A549 (cell line): Measurements from ENCODE around the gene ATG101. TPM values are rescaled to one million over a fixed set of nuclear protein-coding genes. Genes with fewer than 3 reads are reported as not detected.

Source experiments
- ATAC-seq, 2 experiments: fragments of 200-7000 bp in 1 of 2; fragments of >200 bp in 1 of 2; cut with Nextera tagmentation in 1 of 2; cut with Tn5 transposase in 1 of 2; 3 replicates each; pipeline versions ENCODE4 v1.8.0 to v1.9.1; 2018 to 2020; ENCODE audit warnings: mild to moderate bottlenecking in 1 of 2, moderate library complexity in 1 of 2
- CTCF ChIA-PET: fragments of 300-600 bp; sonication (Branson Sonifier 250); formaldehyde crosslinking; extraction: SDS; loops from one replicate; lab custom pipeline; 2021; ENCODE audit warnings: antibody characterized with exemption, inconsistent platforms; lab: Yijun Ruan, JAX
- POLR2A ChIA-PET: fragments of 350-600 bp; formaldehyde crosslinking; extraction: SDS; loops from one replicate; lab custom pipeline; 2021; ENCODE audit warnings: antibody characterized with exemption, inconsistent platforms; lab: Yijun Ruan, JAX
- DNase-seq, 2 experiments: peaks; one replicate each; pipeline versions ENCODE4 v3.0.0 to v3.0.0-alpha.2; 2011 to 2016; ENCODE audit warnings: low read depth in 1 of 2, low spot score in 1 of 2
- FAIRE-seq: peaks from 2 replicates; lab custom pipeline; 2011; peaks lifted over from hg19 to GRCh38; lab: Jason Lieb, UNC
- H3K27ac ChIP-seq, 2 experiments: fragments of >200 bp; sonication (Bioruptor Twin); formaldehyde crosslinking; 3 replicates each; pipeline ENCODE4 v1.5.1; 2016 to 2017
- H3K4me1 ChIP-seq: fragments of >200 bp; sonication (Bioruptor Twin); formaldehyde crosslinking; 3 replicates; pipeline ENCODE4 v1.6.1; 2016
- H3K4me2 ChIP-seq: fragments of >200 bp; sonication (Bioruptor Twin); formaldehyde crosslinking; 3 replicates; pipeline ENCODE4 v1.6.1; 2016
- H3K4me3 ChIP-seq: fragments of >200 bp; sonication (Bioruptor Twin); formaldehyde crosslinking; 3 replicates; pipeline ENCODE4 v1.5.1; 2016
- H3K9me3 ChIP-seq: fragments of >200 bp; sonication (Bioruptor Twin); formaldehyde crosslinking; 3 replicates; pipeline ENCODE4 v1.6.1; 2016
- ATOH8 ChIP-seq: fragments of 250-450 bp; sonication (Bioruptor Pico); IDR thresholded peaks from 2 replicates; pipeline ENCODE4 v1.5.0; 2020; ENCODE audit warnings: low read depth, mild to moderate bottlenecking, moderate library complexity
- BHLHE40 ChIP-seq: IDR thresholded peaks from 2 replicates; pipeline ENCODE4 v1.6.1; 2012; ENCODE audit warnings: low read depth, low read length, inconsistent platforms
- CTCF ChIP-seq: fragments of >200 bp; sonication (Bioruptor Twin); formaldehyde crosslinking; IDR thresholded peaks from 3 replicates; pipeline ENCODE4 v1.5.1; 2016
- E2F6 ChIP-seq: IDR thresholded peaks from 2 replicates; pipeline ENCODE4 v1.6.1; 2012; ENCODE audit warnings: low read depth, borderline replicate concordance
- ESRRA ChIP-seq: fragments of 150-350 bp; IDR thresholded peaks from 2 replicates; pipeline ENCODE4 v1.6.1; 2014; ENCODE audit warnings: mild to moderate bottlenecking, low read length, borderline replicate concordance
- HEYL ChIP-seq: fragments of 250-450 bp; sonication (Bioruptor Pico); IDR thresholded peaks from 2 replicates; pipeline ENCODE4 v1.8.0; 2021; ENCODE audit warnings: mild to moderate bottlenecking, moderate library complexity
- JUN ChIP-seq, 2 experiments: fragments of >200 bp; sonication (Bioruptor Twin); formaldehyde crosslinking; IDR thresholded peaks; 2 replicates in 1 of 2; 3 replicates in 1 of 2; pipeline ENCODE4 v1.6.1; 2016 to 2017
- MAZ ChIP-seq: fragments of 150-350 bp; IDR thresholded peaks from 2 replicates; pipeline ENCODE4 v1.6.1; 2014; ENCODE audit warnings: antibody characterized with exemption, low read depth, low read length, borderline replicate concordance
- MYC ChIP-seq: IDR thresholded peaks from 2 replicates; pipeline ENCODE4 v1.6.1; 2012; ENCODE audit warnings: mild to moderate bottlenecking, inconsistent platforms, low read length, improper control_type of control experiment, borderline replicate concordance
- NFE2L2 ChIP-seq: fragments of 150-350 bp; conservative IDR thresholded peaks from 2 replicates; pipeline ENCODE4 v1.6.1; 2014; ENCODE audit warnings: low read length
- NPAS2 ChIP-seq: fragments of 250-450 bp; sonication (Bioruptor Pico); IDR thresholded peaks from 2 replicates; pipeline ENCODE4 v1.8.0; 2022; ENCODE audit warnings: mild to moderate bottlenecking, moderate library complexity, borderline replicate concordance
- PHF8 ChIP-seq: fragments of 200-600 bp; sonication (generic); IDR thresholded peaks from 2 replicates; pipeline ENCODE4 v1.6.1; 2016; ENCODE audit warnings: low read depth, mild to moderate bottlenecking, antibody characterized with exemption, moderate library complexity, borderline replicate concordance
- POLR2A ChIP-seq: IDR thresholded peaks from 2 replicates; pipeline ENCODE4 v1.6.1; 2012; ENCODE audit warnings: mild to moderate bottlenecking, low read length
- RAD21 ChIP-seq, 2 experiments: fragments of >200 bp in 1 of 2; sonication (Bioruptor Twin) in 1 of 2; formaldehyde crosslinking in 1 of 2; IDR thresholded peaks in 1 of 2; conservative IDR thresholded peaks in 1 of 2; 2 replicates in 1 of 2; 3 replicates in 1 of 2; pipeline ENCODE4 v1.6.1; 2012 to 2018; ENCODE audit warnings: inconsistent platforms in 1 of 2
- RNF2 ChIP-seq: fragments of 200-600 bp; sonication (generic); IDR thresholded peaks from 2 replicates; pipeline ENCODE4 v1.6.1; 2016; ENCODE audit warnings: low read depth, mild to moderate bottlenecking, antibody characterized with exemption, moderate library complexity, borderline replicate concordance
- SMC3 ChIP-seq: fragments of >200 bp; sonication (Bioruptor Twin); formaldehyde crosslinking; IDR thresholded peaks from 3 replicates; pipeline ENCODE4 v1.6.1; 2018; ENCODE audit warnings: inconsistent platforms
- TFCP2L1 ChIP-seq: fragments of 250-450 bp; sonication (Bioruptor Pico); IDR thresholded peaks from 2 replicates; pipeline ENCODE4 v1.5.0; 2021; ENCODE audit warnings: mild to moderate bottlenecking
- ZFP36 ChIP-seq: fragments of 450-650 bp; IDR thresholded peaks from 2 replicates; pipeline ENCODE4 v1.6.1; 2014; ENCODE audit warnings: borderline replicate concordance; ENCODE audit not compliant: partially characterized antibody
- WGBS: methylation state at CpG from one replicate; pipeline ENCODE4 v1.1.6; 2017; ENCODE audit errors: missing lambda C conversion rate; 5-methylcytosine and 5-hydroxymethylcytosine counted together
- polyA plus RNA-seq, 4 experiments: library from polyadenylated mRNA; depleted of rRNA in 3 of 4; stranded (reverse); fragments of >200 nt; fragmentation: RNase III in 1 of 4; extraction: RNeasy Plus Mini Kit Qiagen cat#74134 plus additional on column Dnase treatment in 1 of 4; gene quantifications; 2 replicates in 3 of 4; 3 replicates in 1 of 4; pipeline ENCODE4 v1.2.3, GENCODE V29; 2011 to 2017

Gene ATG101
- polyA plus RNA-seq, 2 of the 4 experiments (the other 2 are of a cell fraction) = 87.9 to 141 TPM

GRCh38 chr12:52022841-52023181, 47.0 kb upstream of the ATG101 start:
- ChIA-PET CTCF (interaction anchor here (0.7 to 41.8 kb wide), 20 partner anchors 8 to 882 kb away, joined by 3 to 1730 read pairs (median 4); partner anchors contain the start of genes ANKRD33, ATG101, KRT8 and NR4A1), POLR2A (interaction anchor here (0.8 to 2.1 kb wide), 6 partner anchors 10 to 47 kb away, joined by 3 to 16 read pairs (median 4); partner anchors contain the start of genes ATG101, NR4A1 and TAMALIN)
- DNase-seq = peak; percentile 83 to 86
- no peak for FAIRE-seq
- peak; percentile 60 to 76 for ATAC-seq
- H3K4me2 ChIP-seq = peak overlapping the region; percentile 88
- H3K9me3 ChIP-seq = no peaks in the 10 kb centered on the region
- H3K4me1 ChIP-seq = peaks cover 32% of the 10 kb centered on the region
- peak overlapping the region; percentile 71 for H3K4me3 ChIP-seq
- 4% methylated on average over 13 of the region's 14 CpGs for WGBS
- H3K27ac ChIP-seq = peak overlapping the region; percentile 83 to 93
- peak; percentile 81; the same call in 1 of the 2 replicates for TF ChIP-seq RNF2
- 0 out of 2 replicates have a peak, but pooled peaks have one; percentile 11 for TF ChIP-seq E2F6
- no peak for TF ChIP-seq BHLHE40

GRCh38 chr12:52023182-52023975, 46.4 kb upstream of the ATG101 start:
- no peaks in the 10 kb centered on the region for H3K9me3 ChIP-seq
- ChIA-PET CTCF (interaction anchor here (0.6 to 41.8 kb wide), 29 partner anchors 8 to 882 kb away, joined by 3 to 1730 read pairs (median 4); partner anchors contain the start of genes ANKRD33, ATG101, KRT8 and NR4A1), POLR2A (interaction anchor here (0.9 to 2.1 kb wide), 7 partner anchors 9 to 46 kb away, joined by 3 to 16 read pairs (median 4); partner anchors contain the start of genes ATG101, NR4A1 and TAMALIN)
- H3K27ac ChIP-seq = peak overlapping the region; percentile 83 to 93
- FAIRE-seq (no peak), ATAC-seq (peak; percentile 63 to 79), DNase-seq (peak; percentile 94 to 95)
- peaks cover 32% of the 10 kb centered on the region for H3K4me1 ChIP-seq
- 2% methylated on average over 31 of the region's 70 CpGs for WGBS
- TF ChIP-seq ESRRA (0 out of 2 replicates have a peak, but pooled peaks have one; percentile 12), MAZ (no peak), NPAS2 (CRISPR knock-in tag) (no peak), NFE2L2 (no peak), SMC3 (peak; percentile 90), MYC (peak; percentile 60; the same call in 1 of the 2 replicates), HEYL (CRISPR knock-in tag) (no peak), PHF8 (peak; percentile 51), RAD21 (conservative IDR thresholded peaks at IDR 0.05 in 1 of 2, IDR thresholded peaks at IDR 0.05 in 1 of 2) (peak; percentile 88 to 95), JUN (IDR thresholded peaks at IDR 0.05) (peak in 1 of 2 experiments; percentile 41; a peak in 3 of 5 replicates), ATOH8 (CRISPR knock-in tag) (no peak), CTCF (peak; percentile 93), TFCP2L1 (CRISPR knock-in tag) (peak; percentile 59; the same call in 1 of the 2 replicates), POLR2A (peak; percentile 37), ZFP36 (peak; percentile 64), E2F6 (0 out of 2 replicates have a peak, but pooled peaks have one; percentile 27)
- H3K4me3 ChIP-seq = peak overlapping the region; percentile 71
- H3K4me2 ChIP-seq = peak overlapping the region; percentile 88
